ENCODE data around the gene CHURC1. TPM values are rescaled to one million over a fixed set of nuclear protein-coding genes. Genes with fewer than 3 reads are reported as not detected.

CHURC1 gene
- total and polyA plus RNA-seq, 2 of the 4 experiments (the other 2 are of a cell fraction), result 38.0 to 69.5 TPM

- no peak for ATAC-seq (ENCODE audit: low read depth)
- H3K4me2 ChIP-seq (ENCODE audit: low read depth, low read length), result no peak overlapping the region
- no peak overlapping the region for H3K56ac ChIP-seq (ENCODE audit: extremely low read depth, insufficient read depth, low read length)
- WGBS, 2 experiments (ENCODE audit: extremely low coverage in 2 of 2, insufficient read length in 1 of 2), result no CpG with 5 or more reads among the region's 2 CpGs
- H3K9me1 ChIP-seq (ENCODE audit: insufficient read depth, low read length), result no peaks in the 10 kb centered on the region
- POLR2A ChIA-PET (ENCODE audit: unreplicated experiment), result no interaction called here
- H2AK5ac ChIP-seq (ENCODE audit: low read depth, low read length), result no peak overlapping the region
- no peak overlapping the region for H3K18ac ChIP-seq (ENCODE audit: low read depth, low read length)
- CTCF ChIA-PET, result interaction anchor here (0.6 kb wide), 1 partner anchor 16 kb away, joined by 3 read pairs; no protein-coding TSS in a partner anchor
- H2AK9ac ChIP-seq (replicated peaks; ENCODE audit: low read depth, low read length, poor library complexity), result no peak overlapping the region
- no peaks in the 10 kb centered on the region for H3K4me1 ChIP-seq (ENCODE audit: control insufficient read depth, insufficient read depth, low read length)
- H3K14ac ChIP-seq (replicated peaks; ENCODE audit: low read depth, low read length), result no peak overlapping the region
- H2BK15ac ChIP-seq (ENCODE audit: low read depth, low read length), result no peak overlapping the region
- dilution Hi-C loops (cut with HindIII; ENCODE audit: low sequenced_read_pairs, unreplicated experiment) (no loop called here), in situ Hi-C loops (cut with MboI; ENCODE audit: low sequenced_read_pairs) (no loop called here), intact Hi-C loops (cut with micrococcal nuclease) (no loop called here)
- H2AFZ ChIP-seq (replicated peaks; ENCODE audit: low read length, poor library complexity), result no peak overlapping the region
- H3K27me3 ChIP-seq (ENCODE audit: control insufficient read depth, insufficient read depth, low read length), result peaks cover 60% of the 10 kb centered on the region
- no peaks in the 10 kb centered on the region for H3K79me1 ChIP-seq (ENCODE audit: low read depth in 1 of 2, low read length in 2 of 2)
- H4K5ac ChIP-seq (ENCODE audit: low read depth, low read length), result no peak overlapping the region
- H3K9me3 ChIP-seq (ENCODE audit: control insufficient read depth, insufficient read depth, low read length), result peaks cover 7% of the 10 kb centered on the region
- H3K9ac ChIP-seq (ENCODE audit: low read depth, low read length), result no peak overlapping the region
- no peak overlapping the region for H3K4ac ChIP-seq (ENCODE audit: low read depth, low read length)
- no peaks in the 10 kb centered on the region for H3K36me3 ChIP-seq (ENCODE audit: control insufficient read depth, insufficient read depth, low read length)
- H3K4me3 ChIP-seq (ENCODE audit: insufficient read depth, low read depth, low read length), result no peak overlapping the region
- no peak overlapping the region for H4K91ac ChIP-seq (ENCODE audit: insufficient read depth, low read depth, low read length)
- no peak overlapping the region for H4K8ac ChIP-seq (ENCODE audit: low read depth in 2 of 2, low read length in 2 of 2)
- no TSS peak for BruUV-seq (replicated peaks)
- H3K27ac ChIP-seq (ENCODE audit: insufficient read depth, low read length), result no peak overlapping the region
- H2BK20ac ChIP-seq (ENCODE audit: low read depth, low read length), result no peak overlapping the region
- no peak overlapping the region for H2BK5ac ChIP-seq (ENCODE audit: low read depth, low read length, poor library complexity, severe bottlenecking)
- H2BK120ac ChIP-seq (ENCODE audit: low read depth, low read length), result no peak overlapping the region
- DNase-seq, result no peak
- TF ChIP-seq FOS (IDR thresholded peaks at IDR 0.05; ENCODE audit: low read depth, low read length) (no peak), MAFK (IDR thresholded peaks at IDR 0.05; ENCODE audit: low read depth, low read length) (no peak), USF2 (IDR thresholded peaks at IDR 0.05; ENCODE audit: low read depth, low read length) (no peak)
- H4K20me1 ChIP-seq (ENCODE audit: insufficient read depth, low read length), result no peaks in the 10 kb centered on the region
- no peak overlapping the region for H3K23ac ChIP-seq (ENCODE audit: low read depth, low read length)
Observed at GRCh38 chr14:64868379-64868778, 45.9 kb upstream of the CHURC1 start.
